A549 (cell line): Measurements from ENCODE around the gene TMEM267. TPM values are rescaled to one million over a fixed set of nuclear protein-coding genes. Genes with fewer than 3 reads are reported as not detected.

Experiments used
- ATAC-seq, 2 experiments: fragments of 200-7000 bp in 1 of 2; fragments of >200 bp in 1 of 2; cut with Nextera tagmentation in 1 of 2; cut with Tn5 transposase in 1 of 2; 3 replicates each; pipeline versions ENCODE4 v1.8.0 to v1.9.1; 2018 to 2020; ENCODE audit warnings: mild to moderate bottlenecking in 1 of 2, moderate library complexity in 1 of 2
- CTCF ChIA-PET: fragments of 300-600 bp; sonication (Branson Sonifier 250); formaldehyde crosslinking; extraction: SDS; loops from one replicate; lab custom pipeline; 2021; ENCODE audit warnings: antibody characterized with exemption, inconsistent platforms; lab: Yijun Ruan, JAX
- POLR2A ChIA-PET: fragments of 350-600 bp; formaldehyde crosslinking; extraction: SDS; loops from one replicate; lab custom pipeline; 2021; ENCODE audit warnings: antibody characterized with exemption, inconsistent platforms; lab: Yijun Ruan, JAX
- DNase-seq, 2 experiments: peaks; one replicate each; pipeline versions ENCODE4 v3.0.0 to v3.0.0-alpha.2; 2011 to 2016; ENCODE audit warnings: low read depth in 1 of 2, low spot score in 1 of 2
- FAIRE-seq: peaks from 2 replicates; lab custom pipeline; 2011; peaks lifted over from hg19 to GRCh38; lab: Jason Lieb, UNC
- H3K27ac ChIP-seq, 2 experiments: fragments of >200 bp; sonication (Bioruptor Twin); formaldehyde crosslinking; 3 replicates each; pipeline ENCODE4 v1.5.1; 2016 to 2017
- H3K4me1 ChIP-seq: fragments of >200 bp; sonication (Bioruptor Twin); formaldehyde crosslinking; 3 replicates; pipeline ENCODE4 v1.6.1; 2016
- H3K4me2 ChIP-seq: fragments of >200 bp; sonication (Bioruptor Twin); formaldehyde crosslinking; 3 replicates; pipeline ENCODE4 v1.6.1; 2016
- H3K4me3 ChIP-seq: fragments of >200 bp; sonication (Bioruptor Twin); formaldehyde crosslinking; 3 replicates; pipeline ENCODE4 v1.5.1; 2016
- H3K9me3 ChIP-seq: fragments of >200 bp; sonication (Bioruptor Twin); formaldehyde crosslinking; 3 replicates; pipeline ENCODE4 v1.6.1; 2016
- ATOH8 ChIP-seq: fragments of 250-450 bp; sonication (Bioruptor Pico); IDR thresholded peaks from 2 replicates; pipeline ENCODE4 v1.5.0; 2020; ENCODE audit warnings: low read depth, mild to moderate bottlenecking, moderate library complexity
- CEBPB ChIP-seq, 2 experiments: fragments of >200 bp in 1 of 2; sonication (Bioruptor Twin) in 1 of 2; formaldehyde crosslinking in 1 of 2; IDR thresholded peaks; 2 replicates each; pipeline ENCODE4 v1.6.1; 2012 to 2016
- CTCF ChIP-seq: fragments of >200 bp; sonication (Bioruptor Twin); formaldehyde crosslinking; IDR thresholded peaks from 3 replicates; pipeline ENCODE4 v1.5.1; 2016
- EHF ChIP-seq: fragments of 250-450 bp; sonication (Bioruptor Pico); IDR thresholded peaks from 2 replicates; pipeline ENCODE4 v1.5.0; 2020; ENCODE audit warnings: mild to moderate bottlenecking
- FOSB ChIP-seq: fragments of 250-450 bp; sonication (Bioruptor Pico); IDR thresholded peaks from 2 replicates; pipeline ENCODE4 v1.5.0; 2020; ENCODE audit warnings: mild to moderate bottlenecking, moderate library complexity
- GATA3 ChIP-seq: IDR thresholded peaks from 2 replicates; pipeline ENCODE4 v1.6.1; 2012; ENCODE audit warnings: borderline replicate concordance
- JUN ChIP-seq, 2 experiments: fragments of >200 bp; sonication (Bioruptor Twin); formaldehyde crosslinking; IDR thresholded peaks; 2 replicates in 1 of 2; 3 replicates in 1 of 2; pipeline ENCODE4 v1.6.1; 2016 to 2017
- JUNB ChIP-seq: fragments of >200 bp; sonication (Bioruptor Twin); formaldehyde crosslinking; IDR thresholded peaks from 2 replicates; pipeline ENCODE4 v1.6.1; 2016
- KDM5A ChIP-seq: fragments of 200-600 bp; sonication (generic); IDR thresholded peaks from 2 replicates; pipeline ENCODE4 v1.6.1; 2016; ENCODE audit warnings: antibody characterized with exemption, mild to moderate bottlenecking
- MAFK ChIP-seq: fragments of 450-650 bp; IDR thresholded peaks from 2 replicates; pipeline ENCODE4 v1.6.1; 2014; ENCODE audit not compliant: partially characterized antibody
- MAZ ChIP-seq: fragments of 150-350 bp; IDR thresholded peaks from 2 replicates; pipeline ENCODE4 v1.6.1; 2014; ENCODE audit warnings: antibody characterized with exemption, low read depth, low read length, borderline replicate concordance
- NR3C1 ChIP-seq: fragments of >200 bp; sonication (Bioruptor Twin); formaldehyde crosslinking; IDR thresholded peaks from 3 replicates; pipeline ENCODE4 v1.6.1; 2017
- PBX3 ChIP-seq: IDR thresholded peaks from 2 replicates; pipeline ENCODE4 v1.6.1; 2012
- POLR2A ChIP-seq: IDR thresholded peaks from 2 replicates; pipeline ENCODE4 v1.6.1; 2012; ENCODE audit warnings: mild to moderate bottlenecking, low read length
- RARB ChIP-seq: fragments of 250-450 bp; sonication (Bioruptor Pico); IDR thresholded peaks from 2 replicates; pipeline ENCODE4 v1.8.0; 2021; ENCODE audit warnings: mild to moderate bottlenecking, moderate library complexity
- RCOR1 ChIP-seq: fragments of 150-350 bp; IDR thresholded peaks from 2 replicates; pipeline ENCODE4 v1.6.1; 2014; ENCODE audit warnings: antibody characterized with exemption, low read length, low read depth
- SMC3 ChIP-seq: fragments of >200 bp; sonication (Bioruptor Twin); formaldehyde crosslinking; IDR thresholded peaks from 3 replicates; pipeline ENCODE4 v1.6.1; 2018; ENCODE audit warnings: inconsistent platforms
- SREBF2 ChIP-seq: fragments of 450-650 bp; IDR thresholded peaks from 2 replicates; pipeline ENCODE4 v1.6.1; 2014; ENCODE audit warnings: mild to moderate bottlenecking, moderate library complexity
- TFCP2L1 ChIP-seq: fragments of 250-450 bp; sonication (Bioruptor Pico); IDR thresholded peaks from 2 replicates; pipeline ENCODE4 v1.5.0; 2021; ENCODE audit warnings: mild to moderate bottlenecking
- TP53 ChIP-seq: fragments of 250-450 bp; sonication (Bioruptor Pico); IDR thresholded peaks from 2 replicates; pipeline ENCODE4 v1.5.0; 2021; ENCODE audit warnings: mild to moderate bottlenecking, moderate library complexity
- ZSCAN20 ChIP-seq: fragments of 250-450 bp; sonication (Bioruptor Pico); IDR thresholded peaks from 2 replicates; pipeline ENCODE4 v1.8.0; 2022; ENCODE audit warnings: mild to moderate bottlenecking, moderate library complexity
- WGBS: methylation state at CpG from one replicate; pipeline ENCODE4 v1.1.6; 2017; ENCODE audit errors: missing lambda C conversion rate; 5-methylcytosine and 5-hydroxymethylcytosine counted together
- polyA plus RNA-seq, 4 experiments: library from polyadenylated mRNA; depleted of rRNA in 3 of 4; stranded (reverse); fragments of >200 nt; fragmentation: RNase III in 1 of 4; extraction: RNeasy Plus Mini Kit Qiagen cat#74134 plus additional on column Dnase treatment in 1 of 4; gene quantifications; 2 replicates in 3 of 4; 3 replicates in 1 of 4; pipeline ENCODE4 v1.2.3, GENCODE V29; 2011 to 2017

TMEM267 gene
- polyA plus RNA-seq, 2 of the 4 experiments (the other 2 are of a cell fraction), result 15.8 to 46.1 TPM

GRCh38 chr5:43420241-43420640 is 63.4 kb downstream of the TMEM267 start:
- FAIRE-seq (no peak), ATAC-seq (no peak), DNase-seq (no peak)
- H3K4me3 ChIP-seq, result no peak overlapping the region
- H3K9me3 ChIP-seq, result no peaks in the 10 kb centered on the region
- ChIA-PET POLR2A (no interaction called here), CTCF (interaction anchor here (1.5 to 2.6 kb wide), 2 partner anchors 9 to 31 kb away, joined by 3 to 7 read pairs; no protein-coding TSS in a partner anchor)
- peaks cover 19% of the 10 kb centered on the region; the same call in 2 of the 3 replicates for H3K4me1 ChIP-seq
- H3K27ac ChIP-seq, result no peak overlapping the region; a peak in 1 of 6 replicates
- 91% methylated on average over 4 of the region's 4 CpGs for WGBS
- no peak overlapping the region for H3K4me2 ChIP-seq
- no peak for TF ChIP-seq JUNB
- TF ChIP-seq TFCP2L1 (CRISPR knock-in tag), result no peak
- no peak for TF ChIP-seq KDM5A
- TF ChIP-seq ZSCAN20 (CRISPR knock-in tag), result no peak
- TF ChIP-seq MAFK, result no peak
- TF ChIP-seq SREBF2, result no peak
- no peak for TF ChIP-seq NR3C1
- no peak for TF ChIP-seq FOSB (CRISPR knock-in tag)
- no peak for TF ChIP-seq RARB (CRISPR knock-in tag)
- no peak for TF ChIP-seq TP53 (CRISPR knock-in tag)
- TF ChIP-seq PBX3, result no peak
- no peak for TF ChIP-seq RCOR1
- no peak for TF ChIP-seq MAZ
- TF ChIP-seq POLR2A, result no peak

GRCh38 chr5:43418561-43418960 is 65.1 kb downstream of the TMEM267 start:
- TF ChIP-seq ATOH8 (CRISPR knock-in tag) (no peak), CTCF (no peak), RCOR1 (no peak), JUN (IDR thresholded peaks at IDR 0.05) (no peak), SMC3 (no peak), FOSB (CRISPR knock-in tag) (no peak), GATA3 (no peak), SREBF2 (no peak), CEBPB (IDR thresholded peaks at IDR 0.05) (no peak), PBX3 (no peak), EHF (CRISPR knock-in tag) (no peak)
- Histone ChIP-seq H3K27ac (no peak overlapping the region), H3K9me3 (no peaks in the 10 kb centered on the region), H3K4me1 (peaks cover 19% of the 10 kb centered on the region; the same call in 2 of the 3 replicates), H3K4me3 (no peak overlapping the region), H3K4me2 (no peak overlapping the region)
- CTCF ChIA-PET, result interaction anchor here (0.7 to 0.9 kb wide), 2 partner anchors 8 to 19 kb away, joined by 3 read pairs; no protein-coding TSS in a partner anchor
- POLR2A ChIA-PET, result interaction anchor here (1.0 kb wide), 1 partner anchor 65 kb away, joined by 5 read pairs; the partner anchor contains the start of gene TMEM267
- 79% methylated on average over 2 of the region's 2 CpGs for WGBS
- FAIRE-seq (no peak), DNase-seq (no peak), ATAC-seq (no peak)
